GM21526 (cell line): Measurements from ENCODE around the gene DYNLT5.
"Not testable (repeated sequence)": the region's sequence is repeated elsewhere in the genome, so short reads cannot be mapped to it uniquely, and the experiment has no call there.

Source experiments
- ATAC-seq: cut with Tn5 transposase; IDR thresholded peaks from one replicate; pipeline ENCODE4 v1.9.1; 2021; ENCODE audit warnings: moderate library complexity; ENCODE audit not compliant: unreplicated experiment, low FRiP score

The DYNLT5 gene

DNA sequence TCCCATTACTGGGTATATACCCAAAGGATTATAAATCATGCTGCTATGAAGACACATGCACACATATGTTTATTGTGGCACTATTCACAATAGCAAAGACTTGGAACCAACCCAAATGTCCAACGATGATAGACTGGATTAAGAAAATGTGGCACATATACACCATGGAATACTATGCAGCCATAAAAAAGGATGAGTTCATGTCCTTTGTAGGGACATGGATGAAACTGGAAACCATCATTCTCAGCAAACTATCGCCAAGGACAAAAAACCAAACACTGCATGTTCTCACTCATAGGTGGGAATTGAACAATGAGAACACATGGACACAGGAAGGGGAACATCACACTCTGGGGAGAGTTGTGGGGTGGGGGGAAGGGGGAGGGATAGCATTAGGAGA lies 33.5 kb downstream of the DYNLT5 start:
- ATAC-seq = not testable (repeated sequence)

DNA sequence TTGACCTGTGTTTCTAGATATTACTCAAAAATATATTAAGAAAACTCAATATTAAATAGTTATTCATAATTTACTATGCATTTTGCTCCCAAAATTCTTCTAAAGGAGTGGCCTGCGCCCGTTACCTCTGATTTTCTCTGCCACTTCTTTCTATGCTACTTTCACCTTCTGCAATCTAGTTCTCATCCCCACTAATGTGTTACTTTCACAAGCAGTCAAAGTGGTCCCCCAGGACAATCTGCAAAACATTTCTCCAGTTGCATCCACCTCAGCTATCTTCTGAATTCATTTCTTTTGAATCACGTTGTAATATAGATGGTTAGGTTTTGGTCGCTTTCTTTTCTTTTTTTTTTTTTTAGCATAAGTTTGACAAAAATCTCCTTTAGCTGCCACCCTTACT lies 35.4 kb downstream of the DYNLT5 start:
- ATAC-seq = no peak

DNA sequence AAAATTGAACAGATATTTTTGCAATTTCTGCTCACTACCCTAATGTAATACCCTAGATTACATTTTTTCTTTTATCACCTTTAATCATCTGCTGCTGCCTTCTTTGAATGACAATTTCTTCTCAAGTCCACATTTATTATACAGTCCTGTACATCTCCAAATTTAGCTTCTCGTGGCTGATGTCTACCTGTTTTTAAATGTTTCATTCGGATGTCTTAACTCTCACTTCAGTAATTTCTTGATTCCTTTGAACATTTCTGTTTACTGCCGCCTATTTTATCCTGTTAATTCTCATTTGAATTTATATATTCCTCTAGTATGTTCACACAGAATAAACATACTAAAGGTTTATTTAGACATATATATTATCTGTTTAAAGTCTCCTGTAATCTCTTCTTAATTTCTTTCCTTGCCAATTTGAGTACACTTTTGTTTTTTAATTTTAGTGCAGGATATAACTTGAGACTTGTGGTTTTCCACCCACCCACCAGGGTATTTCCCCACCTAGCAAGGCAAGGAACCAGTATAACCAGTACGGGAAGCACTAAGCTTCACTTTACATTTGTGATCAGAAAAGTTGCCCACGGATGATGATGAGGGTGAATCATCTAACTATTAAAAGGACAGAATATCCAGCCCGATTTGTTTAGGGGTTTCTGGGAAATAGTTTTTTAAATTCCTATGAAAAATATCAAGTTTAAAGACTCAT lies 36.1 kb downstream of the DYNLT5 start:
- peak; percentile 79 for ATAC-seq

DNA sequence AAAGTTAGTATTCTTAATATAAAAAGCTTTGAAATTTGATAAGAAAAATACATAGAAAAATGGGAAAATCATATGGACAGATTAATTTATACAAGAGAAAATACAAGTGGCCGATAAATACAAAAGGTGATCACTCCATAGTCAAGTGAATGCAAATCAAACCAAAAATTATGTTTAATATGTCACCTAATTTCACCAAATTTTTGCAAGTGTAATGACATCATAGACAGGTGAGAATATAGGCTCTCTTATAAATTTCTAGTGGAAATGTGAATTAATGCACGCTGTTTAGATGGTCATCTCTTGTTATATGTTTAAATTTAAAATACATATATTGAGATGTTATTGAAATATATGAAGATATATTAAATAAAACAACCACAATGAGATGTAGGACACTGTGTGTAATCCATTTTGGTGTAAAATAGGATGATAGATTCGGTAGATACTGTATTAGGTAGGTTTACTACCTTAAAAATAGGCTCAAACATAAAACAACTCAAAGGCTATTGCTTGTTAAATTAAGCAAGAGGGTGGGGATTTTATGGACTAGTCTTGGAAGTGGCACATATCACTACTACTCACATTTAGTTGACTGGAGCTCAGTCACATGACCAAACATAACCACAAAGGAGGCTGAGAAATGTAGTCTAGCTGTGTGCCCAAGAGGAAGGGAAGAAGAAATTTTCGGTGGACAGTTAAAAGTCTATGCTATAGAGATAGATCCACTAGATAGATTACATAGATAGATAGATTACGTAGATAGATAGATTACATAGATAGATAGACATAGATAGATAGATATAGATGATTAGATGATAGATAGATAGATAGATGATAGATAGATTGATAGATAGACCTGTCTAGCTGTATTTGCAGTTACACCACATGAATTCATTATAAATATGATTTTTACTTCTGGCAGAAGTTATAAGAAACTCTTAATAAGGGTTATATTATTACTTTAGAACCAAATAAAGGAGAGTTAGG lies 39.7 kb downstream of the DYNLT5 start:
- ATAC-seq = no peak

DNA sequence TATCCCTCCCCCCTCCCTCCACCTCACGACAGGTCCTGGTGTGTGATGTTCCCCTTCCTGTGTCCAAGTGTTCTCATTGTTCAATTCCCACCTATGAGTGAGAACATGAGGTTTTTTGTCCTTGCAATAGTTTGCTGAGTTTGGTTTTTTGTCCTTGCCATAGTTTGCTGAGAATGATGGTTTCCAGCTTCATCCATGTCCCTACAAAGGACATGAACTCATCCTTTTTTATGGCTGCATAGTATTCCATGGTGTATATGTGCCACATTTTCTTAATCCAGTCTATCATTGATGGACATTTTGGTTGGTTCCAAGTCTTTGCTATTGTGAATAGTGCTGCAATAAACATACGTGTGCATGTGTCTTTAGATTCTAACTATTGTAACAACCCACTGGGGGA lies 43.6 kb downstream of the DYNLT5 start:
- not testable (repeated sequence) for ATAC-seq

DNA sequence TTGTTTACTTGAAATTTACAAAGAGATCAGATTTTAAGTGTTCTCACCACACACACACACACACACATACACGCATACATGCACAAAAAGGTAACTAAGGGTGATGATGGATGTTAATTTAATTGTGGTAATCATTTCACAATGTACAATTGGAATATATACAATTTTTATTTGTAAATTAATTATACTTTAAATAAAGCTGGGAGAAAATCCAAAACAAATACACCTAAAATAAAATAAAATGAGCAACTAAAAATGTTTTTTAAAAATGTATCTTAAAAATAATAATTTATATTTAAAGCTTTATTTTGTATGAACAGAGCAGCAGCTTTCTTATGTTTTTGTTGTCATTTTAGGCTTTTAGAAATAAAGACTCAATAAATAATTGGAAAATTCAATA lies 57.0 kb downstream of the DYNLT5 start:
- no peak for ATAC-seq

DNA sequence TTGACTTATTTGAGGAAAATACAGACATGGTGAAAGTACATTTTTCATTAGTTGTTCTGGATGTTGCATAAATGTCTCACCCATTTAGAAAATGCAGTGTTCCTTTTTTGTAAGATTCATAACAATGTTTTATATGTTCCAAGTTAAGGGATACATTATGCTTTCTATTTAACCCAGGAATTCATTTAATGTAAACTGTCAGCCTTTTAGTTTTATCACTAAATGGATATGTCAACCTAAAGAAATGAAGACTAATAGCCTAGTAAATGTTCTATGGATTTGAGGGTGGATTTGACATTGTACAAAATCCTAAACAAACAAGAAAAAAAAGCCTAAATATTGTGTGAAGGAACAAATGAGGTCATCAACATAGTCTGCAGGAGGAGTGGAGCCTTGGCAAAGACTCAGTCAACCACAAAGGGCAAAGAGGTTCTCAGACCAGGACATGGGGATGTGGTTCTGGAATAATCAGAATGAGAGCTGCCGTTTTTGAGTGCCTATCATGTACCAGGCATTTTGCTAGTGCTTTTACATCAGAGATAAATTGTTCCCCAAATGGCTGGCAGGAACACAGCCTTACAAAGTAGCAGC lies 57.6 kb downstream of the DYNLT5 start:
- no peak for ATAC-seq

DNA sequence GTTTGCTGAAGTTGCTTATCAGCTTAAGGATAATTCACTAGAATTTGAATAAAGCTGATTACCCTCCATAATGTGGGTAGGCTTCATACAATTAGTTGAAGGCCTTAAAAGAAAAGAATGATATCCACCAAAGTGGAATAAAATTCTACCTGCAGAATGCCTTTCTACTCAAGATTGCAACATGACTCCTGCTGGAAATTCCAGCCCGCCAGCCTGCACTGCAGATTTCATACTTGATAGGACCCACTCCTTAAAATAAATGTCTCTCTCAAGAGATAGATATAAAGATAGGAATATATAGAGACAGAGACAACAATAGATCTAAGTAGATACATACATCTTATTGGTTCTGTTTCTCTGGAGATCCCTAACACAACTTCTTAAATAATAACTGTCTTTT lies 72.5 kb downstream of the DYNLT5 start:
- ATAC-seq = no peak
